ENCODE results near the gene LTBR. TPM values are rescaled to one million over a fixed set of nuclear protein-coding genes. Genes with fewer than 3 reads are reported as not detected.

Gene LTBR
- total RNA-seq, 2 donors from 2014 or later, result 0.47 to 1.4 TPM

DNA sequence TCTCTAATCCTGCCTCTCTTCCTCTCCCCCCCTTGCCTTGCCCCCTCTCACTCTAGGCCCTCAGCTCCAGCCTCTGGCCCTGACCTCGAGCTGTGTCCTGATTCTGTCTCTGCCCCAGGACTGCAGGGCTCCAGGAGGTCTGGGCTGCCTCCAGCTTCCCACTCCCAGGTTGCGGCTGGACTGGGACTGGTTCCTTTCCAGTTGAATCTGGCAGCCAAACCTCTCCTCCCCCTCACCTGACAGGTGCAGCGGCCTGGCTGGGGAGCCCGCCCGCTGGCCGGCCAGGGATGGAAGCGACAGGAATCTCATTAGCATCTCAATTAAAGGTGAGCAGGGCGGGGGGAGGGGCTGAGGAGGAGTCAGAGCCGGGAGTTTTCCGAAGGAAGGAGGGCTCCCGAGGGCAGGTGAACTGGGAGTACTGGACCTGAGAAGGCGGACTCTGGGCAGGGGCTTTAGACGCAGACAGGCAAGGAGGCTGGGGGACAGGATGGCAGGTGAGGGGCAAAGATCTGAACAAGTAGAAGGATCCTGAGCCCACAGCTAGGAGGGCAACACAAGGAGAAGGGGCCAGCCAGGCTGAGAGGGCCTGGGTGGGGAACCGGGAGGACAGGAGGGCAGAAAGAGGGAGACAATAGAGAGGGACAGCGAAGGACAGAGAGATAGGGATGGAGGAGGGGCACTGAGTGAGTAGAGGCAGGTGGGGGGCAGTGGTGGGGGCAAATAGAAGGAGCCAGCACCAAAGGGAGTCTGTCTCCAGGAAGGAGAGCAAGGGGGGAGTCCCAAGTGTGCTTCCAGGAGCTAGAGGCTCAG, 8.5 kb upstream of the LTBR start, which contains the start of gene SCNN1A:
TSS of gene SCNN1A (minus strand) at position 295 of the 810 bp plus-strand sequence. CDS start 780 bp downstream, outside the sequence.
- Mint-ChIP-seq H3K4me1 (peaks cover 30% of the 10 kb centered on the region), H3K27me3 (peaks cover 7% of the 10 kb centered on the region), H3K36me3 (ENCODE audit: low read depth) (no peaks in the 10 kb centered on the region), H3K4me3 (peak within 1 kb of the TSS; percentile 71), H3K27ac (peak within 1 kb of the TSS; percentile 85)
- no peaks in the 10 kb centered on the region for H3K9me3 ChIP-seq (ENCODE audit: control insufficient read depth, low read length, poor library complexity, severe bottlenecking)
- ATAC-seq (no peak), DNase-seq (no peak)

- no peaks in the 10 kb centered on the region for H3K9me3 ChIP-seq (ENCODE audit: control insufficient read depth, low read length, poor library complexity, severe bottlenecking)
- DNase-seq (no peak), ATAC-seq (peak; percentile 61)
- H3K27me3 Mint-ChIP-seq, result peaks cover 15% of the 10 kb centered on the region
- peak overlapping the region; percentile 85 for H3K27ac Mint-ChIP-seq
- peak overlapping the region; percentile 71 for H3K4me3 Mint-ChIP-seq
- H3K36me3 Mint-ChIP-seq (ENCODE audit: low read depth), result no peaks in the 10 kb centered on the region
- H3K4me1 Mint-ChIP-seq, result peaks cover 34% of the 10 kb centered on the region
Measured at GRCh38 chr12:6376079-6376869, 7.7 kb upstream of the LTBR start.

- Mint-ChIP-seq H3K4me1 (peaks cover 34% of the 10 kb centered on the region), H3K27ac (peak overlapping the region; percentile 85), H3K27me3 (peaks cover 23% of the 10 kb centered on the region), H3K36me3 (ENCODE audit: low read depth) (no peaks in the 10 kb centered on the region), H3K4me3 (peak overlapping the region; percentile 64)
- H3K9me3 ChIP-seq (ENCODE audit: control insufficient read depth, low read length, poor library complexity, severe bottlenecking), result no peaks in the 10 kb centered on the region
- no peak for DNase-seq
- peak; percentile 62 for ATAC-seq
Measured at GRCh38 chr12:6376870-6377666, 6.9 kb upstream of the LTBR start.

DNA sequence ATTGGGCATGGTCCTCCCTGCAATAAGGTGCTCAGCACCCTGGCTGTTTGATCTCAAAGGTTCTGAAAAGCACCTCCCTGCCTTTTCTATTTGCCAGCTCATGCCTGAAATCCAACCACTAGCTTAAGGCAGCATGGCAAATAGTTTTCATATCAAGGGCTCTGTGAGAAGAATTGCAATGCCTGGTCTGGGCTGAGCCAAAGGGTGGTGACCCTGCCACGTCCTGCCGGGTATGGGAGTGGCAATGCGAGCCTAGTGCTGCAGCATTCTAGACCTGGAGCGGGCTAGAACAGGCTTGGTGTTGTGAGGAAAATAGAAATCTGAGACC, 6.3 kb upstream of the LTBR start:
- Mint-ChIP-seq H3K4me3 (peak overlapping the region; percentile 15), H3K36me3 (ENCODE audit: low read depth) (no peaks in the 10 kb centered on the region), H3K27me3 (peaks cover 28% of the 10 kb centered on the region), H3K4me1 (peaks cover 32% of the 10 kb centered on the region), H3K27ac (peak overlapping the region; percentile 85)
- no peaks in the 10 kb centered on the region for H3K9me3 ChIP-seq (ENCODE audit: control insufficient read depth, low read length, poor library complexity, severe bottlenecking)
- DNase-seq (no peak), ATAC-seq (no peak)

GRCh38 chr12:6378709-6379472, 5.1 kb upstream of the LTBR start:
- DNase-seq (no peak), ATAC-seq (no peak)
- H3K9me3 ChIP-seq (ENCODE audit: control insufficient read depth, low read length, poor library complexity, severe bottlenecking), result no peaks in the 10 kb centered on the region

DNA sequence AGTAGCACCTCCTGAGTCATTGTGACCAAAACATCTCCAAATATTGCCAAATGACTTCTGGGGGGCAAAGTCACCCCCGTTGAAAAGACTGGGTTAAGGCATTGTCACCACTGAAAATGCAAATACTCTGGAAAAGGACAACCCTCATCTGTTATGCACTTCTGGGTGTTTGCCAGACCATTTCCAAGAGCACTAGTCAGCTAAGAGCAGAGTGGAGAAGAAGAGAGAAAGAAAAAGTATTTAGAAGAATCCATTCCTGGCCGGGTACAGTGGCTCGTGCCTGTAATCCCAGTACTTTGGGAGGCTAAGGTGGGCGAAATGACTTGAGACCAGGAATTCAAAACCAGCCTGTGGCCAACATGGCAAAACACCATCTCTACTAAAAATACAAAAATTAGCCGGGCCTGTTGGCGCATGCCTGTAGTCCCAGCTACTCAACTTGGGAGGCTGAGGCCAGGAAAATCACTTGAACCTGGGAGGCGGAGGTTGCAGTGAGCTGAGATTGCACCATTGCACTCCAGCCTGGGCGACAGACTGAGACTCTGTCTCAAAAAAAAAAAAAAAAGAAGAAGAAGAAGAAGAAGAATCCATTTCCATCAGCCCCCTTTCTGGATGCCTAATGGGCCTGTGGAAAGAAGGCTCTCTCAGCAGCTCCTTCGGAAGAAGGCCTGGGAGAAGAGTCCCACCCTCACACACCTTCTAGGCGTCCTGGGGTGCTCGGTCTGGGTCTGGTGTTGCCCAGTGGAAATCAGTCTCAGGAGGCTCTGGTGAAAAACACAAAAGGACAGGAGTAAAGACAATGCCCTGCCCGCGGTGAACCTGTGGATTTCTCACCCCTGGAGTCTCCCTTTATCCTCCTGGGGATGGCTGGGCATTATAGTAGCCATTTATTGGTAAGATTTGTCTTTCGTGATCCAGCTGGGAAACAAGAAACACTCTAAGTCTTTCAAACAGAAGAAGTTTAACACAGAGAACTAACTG, 3.5 kb upstream of the LTBR start:
- Mint-ChIP-seq H3K36me3 (ENCODE audit: low read depth) (peaks cover 2% of the 10 kb centered on the region), H3K4me1 (peaks cover 18% of the 10 kb centered on the region), H3K4me3 (no peak overlapping the region), H3K27me3 (peaks cover 32% of the 10 kb centered on the region), H3K27ac (peak overlapping the region; percentile 25)
- DNase-seq (no peak), ATAC-seq (no peak)
- no peaks in the 10 kb centered on the region for H3K9me3 ChIP-seq (ENCODE audit: control insufficient read depth, low read length, poor library complexity, severe bottlenecking)

More at GRCh38 chr12:6378709-6379472, 5.1 kb upstream of the LTBR start:
- H3K27me3 Mint-ChIP-seq, result peaks cover 27% of the 10 kb centered on the region
- H3K36me3 Mint-ChIP-seq (ENCODE audit: low read depth), result peaks cover 2% of the 10 kb centered on the region
- no peak overlapping the region for H3K27ac Mint-ChIP-seq
- H3K4me1 Mint-ChIP-seq, result peaks cover 21% of the 10 kb centered on the region
- H3K4me3 Mint-ChIP-seq, result no peak overlapping the region

- Mint-ChIP-seq H3K27me3 (peaks cover 35% of the 10 kb centered on the region), H3K4me3 (no peak overlapping the region), H3K36me3 (ENCODE audit: low read depth) (peaks cover 2% of the 10 kb centered on the region), H3K4me1 (peaks cover 7% of the 10 kb centered on the region), H3K27ac (no peak overlapping the region)
- DNase-seq (no peak), ATAC-seq (no peak)
- no peaks in the 10 kb centered on the region for H3K9me3 ChIP-seq (ENCODE audit: control insufficient read depth, low read length, poor library complexity, severe bottlenecking)
Measured at GRCh38 chr12:6382371-6382770, 1.6 kb upstream of the LTBR start.

DNA sequence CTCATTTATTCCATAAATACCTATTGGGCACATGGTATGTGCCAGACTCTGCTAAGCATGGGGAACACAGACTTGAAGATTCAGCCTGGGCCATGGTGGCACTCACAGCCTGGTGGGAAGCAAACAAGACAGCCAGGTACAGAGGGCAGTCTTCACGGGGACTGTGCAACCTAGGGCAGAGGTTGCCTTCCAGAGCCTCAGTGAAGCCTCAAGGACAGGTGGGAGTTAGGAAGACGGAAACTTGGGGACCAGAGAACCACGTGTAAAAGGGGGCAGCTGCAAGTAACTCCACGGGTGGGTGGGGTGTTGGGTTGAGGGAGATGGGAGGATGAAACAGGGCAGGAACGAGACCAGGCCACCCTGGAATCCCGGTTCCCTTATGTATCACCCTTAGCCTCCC, 980 bp upstream of the LTBR start:
- peaks cover 6% of the 10 kb centered on the region for H3K4me1 Mint-ChIP-seq
- ATAC-seq, result no peak
- H3K4me3 Mint-ChIP-seq, result peak overlapping the region; percentile 76
- H3K27ac Mint-ChIP-seq, result no peak overlapping the region
- no peak for DNase-seq
- peaks cover 41% of the 10 kb centered on the region for H3K27me3 Mint-ChIP-seq
- H3K36me3 Mint-ChIP-seq (ENCODE audit: low read depth), result peaks cover 2% of the 10 kb centered on the region
- no peaks in the 10 kb centered on the region for H3K9me3 ChIP-seq (ENCODE audit: control insufficient read depth, low read length, poor library complexity, severe bottlenecking)

DNA sequence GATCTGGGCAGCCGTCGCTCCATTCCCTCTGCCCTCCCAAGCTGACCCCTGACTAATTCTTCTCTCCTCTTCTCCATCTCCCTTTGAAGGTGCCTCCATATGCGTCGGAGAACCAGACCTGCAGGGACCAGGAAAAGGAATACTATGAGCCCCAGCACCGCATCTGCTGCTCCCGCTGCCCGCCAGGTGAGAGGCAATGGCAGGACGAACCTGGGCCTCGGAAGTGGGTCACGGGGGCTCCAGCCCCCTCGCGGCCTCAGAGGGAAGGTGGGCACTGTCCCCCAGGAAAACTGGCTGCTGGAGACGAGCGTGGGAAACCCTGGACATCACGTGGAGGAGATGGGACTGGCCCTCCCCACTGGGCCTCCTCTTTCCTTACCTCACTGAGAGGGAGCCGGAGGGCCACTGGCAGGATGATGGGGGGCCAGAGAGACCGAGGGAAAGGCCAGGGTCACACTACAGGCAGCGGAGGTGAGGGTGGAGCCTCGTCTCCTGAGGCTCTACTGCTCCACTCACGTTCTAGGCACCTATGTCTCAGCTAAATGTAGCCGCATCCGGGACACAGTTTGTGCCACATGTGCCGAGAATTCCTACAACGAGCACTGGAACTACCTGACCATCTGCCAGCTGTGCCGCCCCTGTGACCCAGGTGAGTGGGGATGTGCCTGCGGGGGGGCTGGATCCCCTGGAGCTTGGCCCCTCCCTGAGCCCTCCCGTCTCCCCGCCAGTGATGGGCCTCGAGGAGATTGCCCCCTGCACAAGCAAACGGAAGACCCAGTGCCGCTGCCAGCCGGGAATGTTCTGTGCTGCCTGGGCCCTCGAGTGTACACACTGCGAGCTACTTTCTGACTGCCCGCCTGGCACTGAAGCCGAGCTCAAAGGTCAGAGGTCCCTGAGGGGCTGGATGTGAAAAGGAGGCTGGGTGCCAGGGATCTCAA, 806 bp downstream of the LTBR start:
- no peak for ATAC-seq
- DNase-seq, result no peak
- Mint-ChIP-seq H3K27me3 (peaks cover 48% of the 10 kb centered on the region), H3K4me3 (peak overlapping the region; percentile 36), H3K4me1 (peaks cover 8% of the 10 kb centered on the region), H3K36me3 (ENCODE audit: low read depth) (peaks cover 2% of the 10 kb centered on the region), H3K27ac (no peak overlapping the region)
- H3K9me3 ChIP-seq (ENCODE audit: control insufficient read depth, low read length, poor library complexity, severe bottlenecking), result no peaks in the 10 kb centered on the region

- Mint-ChIP-seq H3K4me3 (peak overlapping the region; percentile 41), H3K27me3 (peaks cover 44% of the 10 kb centered on the region), H3K4me1 (peaks cover 6% of the 10 kb centered on the region), H3K27ac (no peak overlapping the region), H3K36me3 (ENCODE audit: low read depth) (peaks cover 2% of the 10 kb centered on the region)
- no peak for DNase-seq
- no peak for ATAC-seq
- no peaks in the 10 kb centered on the region for H3K9me3 ChIP-seq (ENCODE audit: control insufficient read depth, low read length, poor library complexity, severe bottlenecking)
Measured at GRCh38 chr12:6386038-6386437, 2.1 kb downstream of the LTBR start.

DNA sequence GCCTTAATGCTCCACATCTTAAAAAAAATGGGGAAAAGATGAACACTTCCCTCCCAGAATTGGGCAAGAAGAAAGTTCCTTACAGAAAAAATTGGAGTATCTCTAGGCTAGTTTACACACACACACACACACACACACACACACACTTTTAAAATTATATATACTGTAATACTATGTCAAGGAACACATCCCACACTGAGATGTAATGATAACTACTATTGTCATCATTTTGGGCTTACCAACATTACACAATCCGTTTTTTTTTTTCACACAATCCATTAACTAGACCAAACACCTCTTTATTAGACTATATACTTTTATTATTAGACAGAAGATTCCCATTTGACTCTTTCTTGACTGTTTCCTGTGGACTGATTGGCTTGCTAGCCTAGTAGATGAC, 2.5 kb downstream of the LTBR start:
- no peak for DNase-seq
- H3K27ac Mint-ChIP-seq, result no peak overlapping the region
- no peak for ATAC-seq
- H3K27me3 Mint-ChIP-seq, result peaks cover 39% of the 10 kb centered on the region
- H3K4me3 Mint-ChIP-seq, result no peak overlapping the region
- H3K4me1 Mint-ChIP-seq, result peaks cover 5% of the 10 kb centered on the region
- peaks cover 2% of the 10 kb centered on the region for H3K36me3 Mint-ChIP-seq (ENCODE audit: low read depth)
- no peaks in the 10 kb centered on the region for H3K9me3 ChIP-seq (ENCODE audit: control insufficient read depth, low read length, poor library complexity, severe bottlenecking)

Measured in T-helper 17 cell (primary cell).